HG03039 (cell line): ENCODE results near the gene ARHGAP5.

Source experiments
- ATAC-seq: cut with Tn5 transposase; IDR thresholded peaks from one replicate; pipeline ENCODE4 v1.9.1; 2021; ENCODE audit warnings: mild to moderate bottlenecking, moderate library complexity; ENCODE audit not compliant: unreplicated experiment

Gene ARHGAP5

DNA sequence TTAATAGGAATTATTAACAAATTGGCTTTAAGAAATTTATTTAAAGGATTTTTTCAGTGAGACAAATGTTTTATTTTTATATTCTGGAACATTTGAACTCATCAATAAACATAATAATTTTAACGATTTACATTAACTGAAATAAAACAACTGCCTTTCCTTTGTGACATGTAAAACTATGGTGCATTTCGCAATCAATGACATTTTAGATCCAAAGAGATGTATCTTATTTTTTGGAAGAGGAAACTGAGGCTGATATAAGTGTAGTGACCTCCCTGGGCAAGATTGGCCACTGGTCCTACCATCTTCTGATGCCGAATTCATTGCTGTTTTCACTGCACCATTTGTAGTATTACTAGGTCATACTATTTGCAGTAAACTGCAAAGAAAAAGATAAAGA lies 128.4 kb downstream of the ARHGAP5 start:
- ATAC-seq: no peak

DNA sequence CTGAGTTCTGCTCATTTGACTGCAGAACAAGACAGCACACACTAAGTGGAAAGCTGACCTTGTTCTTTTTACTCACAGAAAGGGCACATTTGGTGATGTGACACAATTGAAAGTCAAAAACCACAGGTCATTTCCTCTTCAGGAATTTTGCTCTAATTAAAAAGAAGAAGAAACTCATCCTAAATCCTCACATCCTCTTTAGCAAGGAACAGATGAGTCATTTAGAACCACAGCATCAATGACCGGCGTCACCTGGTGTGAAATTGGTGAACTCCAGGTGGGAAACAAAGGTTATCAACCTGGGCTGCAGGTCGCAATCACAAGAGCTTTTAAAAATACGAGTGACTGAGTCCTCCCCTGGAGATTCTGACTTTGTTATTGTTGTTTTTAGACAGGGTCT lies 128.9 kb downstream of the ARHGAP5 start:
- no peak for ATAC-seq

GRCh38 chr14:32206552-32206951 lies 129.4 kb downstream of the ARHGAP5 start:
- ATAC-seq: no peak

DNA sequence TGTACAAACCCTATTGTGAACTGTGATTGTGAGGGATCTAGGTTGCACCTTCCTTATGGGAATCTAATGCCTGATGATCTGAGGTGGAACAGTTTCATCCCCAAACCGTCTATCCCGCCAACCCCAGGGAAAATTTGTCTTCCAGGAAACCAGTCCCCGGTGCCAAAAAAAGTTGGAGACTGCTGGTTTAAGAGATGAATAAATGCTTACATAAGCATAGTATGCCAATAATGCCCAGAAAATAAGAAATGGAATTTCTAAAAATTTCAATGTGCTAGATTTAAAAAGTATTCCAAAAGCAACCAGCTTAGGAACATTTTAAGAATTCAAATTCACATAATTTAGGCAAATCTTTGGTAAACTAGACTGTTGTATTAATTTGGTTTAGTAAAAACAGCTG lies 131.4 kb downstream of the ARHGAP5 start:
- ATAC-seq: no peak
